Left lung (tissue), 10 donors: ENCODE results near the gene CAVIN1. TPM values are rescaled to one million over a fixed set of nuclear protein-coding genes. Genes with fewer than 3 reads are reported as not detected.
"Not testable (repeated sequence)": the region's sequence is repeated elsewhere in the genome, so short reads cannot be mapped to it uniquely, and the experiment has no call there.

ENCODE experiments used
- ATAC-seq: fragments of 200-7000 bp; cut with Tn5 transposase; one replicate; pipeline ENCODE4 v1.9.1; 2020; ENCODE audit warnings: moderate library complexity
- DNase-seq, 4 donors: peaks; one replicate each; pipeline ENCODE4 v3.0.0-alpha.2; 2013 to 2020
- H3K27ac ChIP-seq, 2 donors: fragments of 200-600 bp; sonication (generic) in 1 of 2; one replicate each; pipeline versions ENCODE4 v1.5.0 to v1.8.0; 2020 to 2021
- H3K27me3 ChIP-seq, 2 donors: fragments of 200-600 bp; sonication (generic) in 1 of 2; one replicate each; pipeline versions ENCODE4 v1.5.0 to v1.8.0; 2020 to 2021
- H3K36me3 ChIP-seq, 2 donors: fragments of 200-600 bp; sonication (generic) in 1 of 2; one replicate each; pipeline versions ENCODE4 v1.5.0 to v1.8.0; 2020 to 2021
- H3K4me1 ChIP-seq, 2 donors: fragments of 200-600 bp; one replicate each; pipeline ENCODE4 v1.8.0; 2021
- H3K4me3 ChIP-seq, 2 donors: fragments of 200-600 bp; sonication (generic) in 1 of 2; one replicate each; pipeline versions ENCODE4 v1.5.0 to v1.8.0; 2020 to 2021; ENCODE audit warnings: mild to moderate bottlenecking in 1 of 2
- H3K9me3 ChIP-seq, 2 donors: fragments of 200-600 bp; sonication (generic) in 1 of 2; one replicate each; pipeline versions ENCODE4 v1.5.0 to v1.8.0; 2020 to 2021
- CTCF ChIP-seq, 2 donors: fragments of 200-600 bp; sonication (generic) in 1 of 2; IDR thresholded peaks; one replicate each; pipeline versions ENCODE4 v1.5.0 to v1.8.0; 2021; ENCODE audit warnings: antibody characterized with exemption in 2 of 2
- intact Hi-C, 2 donors: fragments of 100-400 bp; cut with DNase I; formaldehyde crosslinking; loops; one replicate each; pipeline versions ENCODE4 v1.11.2 to v1.14.2; 2022
- polyA plus RNA-seq, 6 donors: library from polyadenylated mRNA; unstranded; fragments of 120-200 nt; gene quantifications; one replicate each; pipeline ENCODE4 v1.2.1, GENCODE V29; 2013; ENCODE audit not compliant: insufficient read length in 6 of 6
- total RNA-seq, 2 donors: library from RNA; stranded (reverse); fragmentation: NEBNext Ultra II Directional; extraction: Animal tissue kit (Norgen Biotek cat#: 25700); gene quantifications; one replicate each; pipeline ENCODE4 v1.2.1, GENCODE V29; 2021
- donor health status: DM: no; HTN: yes; CAD: no.
- donor health status: DM: no; HTN: no; CAD: no.

Gene CAVIN1
- total and polyA plus RNA-seq, 8 donors, result 163 to 320 (median 211) TPM

DNA sequence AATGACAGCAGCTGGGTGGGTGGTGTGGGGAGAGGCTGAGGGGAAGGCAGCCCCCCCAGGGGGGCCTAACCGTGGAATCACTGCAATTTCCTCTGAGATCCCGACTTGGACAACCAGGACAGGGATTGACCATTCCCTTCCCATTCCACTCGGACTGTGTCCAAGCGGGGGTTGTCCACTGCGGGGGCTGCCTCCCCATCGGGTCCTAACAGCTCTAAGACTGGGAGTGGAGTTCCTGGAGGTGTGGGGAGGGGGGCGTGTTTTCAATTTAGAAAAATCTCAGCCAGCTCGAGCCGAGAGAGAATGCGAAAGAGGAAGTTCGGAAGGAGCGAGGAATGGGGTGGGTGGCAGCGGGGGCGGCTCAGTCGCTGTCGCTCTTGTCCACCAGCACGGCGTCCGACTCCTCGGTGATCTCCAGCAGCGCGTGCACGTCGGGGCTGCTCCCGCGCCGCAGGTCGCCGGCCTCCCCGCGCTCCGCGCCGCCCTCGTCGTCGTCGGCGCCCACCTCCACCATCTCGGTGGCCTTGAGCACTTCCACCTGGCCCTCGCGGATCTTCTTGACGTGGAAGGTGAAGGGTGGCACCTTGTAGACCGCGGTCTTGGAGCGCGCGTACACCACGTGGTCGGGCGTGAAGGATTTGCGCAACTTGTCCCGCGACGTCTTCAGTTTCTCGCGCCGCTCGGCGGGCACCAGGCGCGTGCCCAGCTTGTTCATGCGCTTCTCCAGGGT is 18.6 kb downstream of the CAVIN1 start:
- H3K4me1 ChIP-seq, result peaks cover 36 to 79% of the 10 kb centered on the region in 2 donors
- no peaks in the 10 kb centered on the region for H3K9me3 ChIP-seq
- ATAC-seq, result no peak
- intact Hi-C loops, result loop anchor here (5.0 to 10.0 kb wide), 2 partner anchors 80 to 82 kb away; no protein-coding TSS in a partner anchor
- no peaks in the 10 kb centered on the region for H3K27me3 ChIP-seq
- TF ChIP-seq CTCF (IDR thresholded peaks at IDR 0.05), result no peak
- H3K4me3 ChIP-seq, result no peak overlapping the region
- H3K27ac ChIP-seq, result peak overlapping the region in 1 of 2 donors; percentile 33
- H3K36me3 ChIP-seq, result peaks cover 0 to 30% of the 10 kb centered on the region in 2 donors
- no peak for DNase-seq

DNA sequence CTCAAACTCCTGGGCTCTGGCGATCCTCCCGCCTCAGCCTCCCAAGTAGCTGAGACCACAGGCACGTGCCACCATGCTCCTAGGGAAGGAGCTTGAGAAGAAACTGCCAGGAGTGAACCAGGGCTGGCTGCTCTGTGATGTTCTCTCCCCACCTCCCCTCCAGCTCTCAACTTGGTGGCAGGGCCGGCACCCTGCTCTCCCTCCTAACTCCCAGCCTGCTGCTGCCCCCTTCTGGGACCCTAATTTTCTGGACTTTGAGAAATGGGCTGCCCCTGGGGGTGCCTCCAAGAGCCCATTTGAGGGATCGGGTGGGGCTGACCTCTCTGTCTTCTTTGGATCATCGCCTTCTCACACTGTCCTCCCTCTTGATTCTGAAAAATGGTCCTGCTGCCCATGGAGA is 19.9 kb downstream of the CAVIN1 start:
- ATAC-seq (no peak), DNase-seq (no peak)
- Histone ChIP-seq H3K27ac (peak overlapping the region in 1 of 2 donors; percentile 45), H3K4me3 (no peak overlapping the region), H3K36me3 (peaks cover 0 to 30% of the 10 kb centered on the region in 2 donors), H3K9me3 (no peaks in the 10 kb centered on the region), H3K4me1 (peaks cover 28 to 74% of the 10 kb centered on the region in 2 donors), H3K27me3 (no peaks in the 10 kb centered on the region)
- no peak for TF ChIP-seq CTCF (IDR thresholded peaks at IDR 0.05)
- intact Hi-C loops, result loop anchor here in 1 of 2 donors (10.0 kb wide), 1 partner anchor 78 kb away; no protein-coding TSS in a partner anchor

- no peak for ATAC-seq
- H3K27me3 ChIP-seq, result no peaks in the 10 kb centered on the region
- H3K4me3 ChIP-seq, result no peak overlapping the region
- H3K27ac ChIP-seq, result peak overlapping the region in 1 of 2 donors; percentile 45
- peaks cover 17 to 64% of the 10 kb centered on the region in 2 donors for H3K4me1 ChIP-seq
- peaks cover 0 to 30% of the 10 kb centered on the region in 2 donors for H3K36me3 ChIP-seq
- DNase-seq, result no peak
- H3K9me3 ChIP-seq, result no peaks in the 10 kb centered on the region
- intact Hi-C loops, result loop anchor here in 1 of 2 donors (10.0 kb wide), 1 partner anchor 77 kb away; no protein-coding TSS in a partner anchor
- TF ChIP-seq CTCF (IDR thresholded peaks at IDR 0.05), result no peak
Measured at GRCh38 chr17:42402117-42402516, 20.9 kb downstream of the CAVIN1 start.

DNA sequence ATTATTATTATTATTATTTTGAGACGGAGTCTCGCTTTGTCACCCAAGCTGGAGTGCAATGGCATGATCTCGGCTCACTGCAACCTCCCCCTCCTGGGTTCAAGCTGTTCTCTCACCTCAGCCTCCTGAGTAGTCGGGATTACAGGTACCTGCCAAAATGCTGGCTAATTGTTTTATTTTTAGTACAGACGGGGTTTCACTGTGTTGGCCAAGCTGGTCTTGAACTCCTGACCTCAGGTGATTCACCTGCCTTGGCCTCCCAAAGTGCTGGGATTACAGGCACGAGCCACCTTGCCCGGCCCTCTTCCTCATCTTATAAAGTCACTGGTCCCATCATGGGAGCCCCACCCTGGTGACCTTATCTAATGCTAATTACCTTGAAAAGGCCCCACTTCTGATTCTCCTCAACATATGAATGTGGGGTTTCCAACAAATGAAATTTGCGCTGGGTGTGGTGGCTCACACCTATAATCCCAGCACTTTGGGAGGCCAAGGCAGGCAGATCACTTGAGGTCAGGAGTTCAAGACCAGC is 22.1 kb downstream of the CAVIN1 start:
- not testable (repeated sequence) for H3K27ac ChIP-seq, ATAC-seq, H3K4me3 ChIP-seq, H3K27me3 ChIP-seq, DNase-seq, H3K9me3 ChIP-seq
- intact Hi-C loops, result loop anchor here in 1 of 2 donors (10.0 kb wide), 1 partner anchor 76 kb away; no protein-coding TSS in a partner anchor
- peaks cover 5 to 51% of the 10 kb centered on the region in 2 donors for H3K4me1 ChIP-seq
- H3K36me3 ChIP-seq, result peaks cover 0 to 30% of the 10 kb centered on the region in 2 donors

DNA sequence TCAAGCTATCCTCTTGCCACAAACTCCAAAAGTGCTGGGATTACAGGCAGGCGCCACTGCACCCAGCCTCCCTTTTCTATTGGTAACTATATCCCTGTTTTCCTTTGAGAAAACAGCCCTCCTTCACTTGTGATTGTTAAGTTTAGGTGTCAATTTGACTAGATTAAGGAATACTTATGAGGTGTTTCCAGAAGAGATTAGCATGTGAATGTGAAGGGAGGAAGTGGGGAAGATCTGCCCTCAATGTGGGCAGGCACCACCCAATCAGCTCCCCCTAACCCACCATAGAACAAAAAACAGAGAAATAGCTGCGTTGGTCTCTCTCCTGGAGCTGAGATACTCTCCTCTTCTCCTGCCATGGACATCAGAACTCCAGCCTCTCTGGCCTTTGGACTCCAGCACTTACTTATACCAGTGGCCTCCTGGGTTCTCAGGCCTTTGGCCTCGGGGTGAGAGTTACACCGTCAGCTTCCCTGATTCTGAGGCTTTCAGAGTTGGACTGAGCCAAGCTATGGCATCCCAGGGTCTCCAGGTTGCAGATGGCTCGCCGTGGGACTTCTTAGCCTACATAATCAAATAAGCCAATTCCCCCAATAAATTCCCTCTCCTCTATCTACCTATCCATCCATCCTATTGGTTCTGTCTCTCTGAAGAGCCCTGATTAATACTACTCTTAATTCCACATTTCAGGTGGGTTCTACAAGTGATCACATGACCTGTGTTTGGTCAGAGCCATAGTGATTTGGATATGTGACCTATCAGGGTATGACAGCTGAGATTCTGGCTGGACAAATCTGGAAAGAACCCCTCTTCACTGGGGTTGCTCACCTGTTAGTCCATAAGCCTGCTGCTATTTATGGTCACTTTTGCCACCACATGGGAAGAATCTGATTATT is 22.9 kb downstream of the CAVIN1 start:
- Histone ChIP-seq H3K27ac (peak overlapping the region in 1 of 2 donors; percentile 18), H3K36me3 (peaks cover 0 to 30% of the 10 kb centered on the region in 2 donors), H3K4me3 (no peak overlapping the region), H3K4me1 (peaks cover 3 to 46% of the 10 kb centered on the region in 2 donors), H3K27me3 (no peaks in the 10 kb centered on the region), H3K9me3 (no peaks in the 10 kb centered on the region)
- intact Hi-C loops, result loop anchor here in 1 of 2 donors (10.0 kb wide), 1 partner anchor 75 kb away; no protein-coding TSS in a partner anchor
- DNase-seq (no peak), ATAC-seq (no peak)
- TF ChIP-seq CTCF (IDR thresholded peaks at IDR 0.05), result no peak
